ENCODE data around the gene AP2M1.

AP2M1 gene

GRCh38 chr3:184184546-184185230 lies 10.0 kb downstream of the AP2M1 start:
- Histone ChIP-seq H3K4me3 (replicated peaks; ENCODE audit: low read depth, low read length) (no peak overlapping the region), H3K36me3 (ENCODE audit: control insufficient read depth, insufficient read depth, low read length) (peaks cover 57% of the 10 kb centered on the region), H3K27me3 (replicated peaks; ENCODE audit: control insufficient read depth, insufficient read depth, low read length) (no peaks in the 10 kb centered on the region)
- DNase-seq (ENCODE audit: extremely low read depth, insufficient read length), result no peak
- TF ChIP-seq CTCF (IDR thresholded peaks at IDR 0.05; ENCODE audit: insufficient read depth, low read length, poor library complexity, severe bottlenecking), result no peak

GRCh38 chr3:184185461-184186183 lies 11.0 kb downstream of the AP2M1 start:
- peak overlapping the region; percentile 99 for H3K4me3 ChIP-seq (replicated peaks; ENCODE audit: low read depth, low read length)
- no peak for TF ChIP-seq CTCF (IDR thresholded peaks at IDR 0.05; ENCODE audit: insufficient read depth, low read length, poor library complexity, severe bottlenecking)
- H3K27me3 ChIP-seq (replicated peaks; ENCODE audit: control insufficient read depth, insufficient read depth, low read length), result no peaks in the 10 kb centered on the region
- peaks cover 55% of the 10 kb centered on the region for H3K36me3 ChIP-seq (ENCODE audit: control insufficient read depth, insufficient read depth, low read length)
- DNase-seq (ENCODE audit: extremely low read depth, insufficient read length), result peak; percentile 100

GRCh38 chr3:184186184-184186901 lies 11.7 kb downstream of the AP2M1 start, which contains the start of gene ABCF3:
TSS of gene ABCF3 (plus strand) at chr3:184186199. CDS start at chr3:184186208, 9 bp downstream.
- no peak for DNase-seq (ENCODE audit: extremely low read depth, insufficient read length)
- Histone ChIP-seq H3K4me3 (replicated peaks; ENCODE audit: low read depth, low read length) (peak within 1 kb of the TSS; percentile 99), H3K27me3 (replicated peaks; ENCODE audit: control insufficient read depth, insufficient read depth, low read length) (no peaks in the 10 kb centered on the region), H3K36me3 (ENCODE audit: control insufficient read depth, insufficient read depth, low read length) (peaks cover 51% of the 10 kb centered on the region)
- no peak for TF ChIP-seq CTCF (IDR thresholded peaks at IDR 0.05; ENCODE audit: insufficient read depth, low read length, poor library complexity, severe bottlenecking)

- DNase-seq (ENCODE audit: extremely low read depth, insufficient read length), result no peak
- H3K36me3 ChIP-seq (ENCODE audit: control insufficient read depth, insufficient read depth, low read length), result peaks cover 47% of the 10 kb centered on the region
- no peaks in the 10 kb centered on the region for H3K27me3 ChIP-seq (replicated peaks; ENCODE audit: control insufficient read depth, insufficient read depth, low read length)
- TF ChIP-seq CTCF (IDR thresholded peaks at IDR 0.05; ENCODE audit: insufficient read depth, low read length, poor library complexity, severe bottlenecking), result no peak
- peak overlapping the region; percentile 99 for H3K4me3 ChIP-seq (replicated peaks; ENCODE audit: low read depth, low read length)
Observed at GRCh38 chr3:184186902-184187207, 12.2 kb downstream of the AP2M1 start.

- H3K27me3 ChIP-seq (replicated peaks; ENCODE audit: control insufficient read depth, insufficient read depth, low read length), result no peaks in the 10 kb centered on the region
- no peak for TF ChIP-seq CTCF (IDR thresholded peaks at IDR 0.05; ENCODE audit: insufficient read depth, low read length, poor library complexity, severe bottlenecking)
- no peak for DNase-seq (ENCODE audit: extremely low read depth, insufficient read length)
- H3K36me3 ChIP-seq (ENCODE audit: control insufficient read depth, insufficient read depth, low read length), result peaks cover 47% of the 10 kb centered on the region
- no peak overlapping the region for H3K4me3 ChIP-seq (replicated peaks; ENCODE audit: low read depth, low read length)
Observed at GRCh38 chr3:184188080-184188479, 13.4 kb downstream of the AP2M1 start.

Measured in GM06990 (cell line).